BE2C (cell line): ENCODE results near the gene CPNE4.

ENCODE experiments used
- DNase-seq: peaks from one replicate; pipeline ENCODE4 v3.0.0-alpha.2; 2020
- H3K27me3 ChIP-seq: fragments of 250-450 bp; sonication (Bioruptor Pico); 2 replicates; pipeline ENCODE4 v1.5.1; 2020; ENCODE audit warnings: mild to moderate bottlenecking
- H3K36me3 ChIP-seq: fragments of 250-450 bp; sonication (Bioruptor Pico); 2 replicates; pipeline ENCODE4 v1.5.1; 2020; ENCODE audit warnings: mild to moderate bottlenecking
- H3K4me1 ChIP-seq: fragments of 250-450 bp; sonication (Bioruptor Pico); 2 replicates; pipeline ENCODE4 v1.5.1; 2020
- H3K4me3 ChIP-seq: 2 replicates; pipeline ENCODE4 v1.5.1; 2011; ENCODE audit warnings: low read depth, low read length
- H3K9me3 ChIP-seq: fragments of 250-450 bp; sonication (Bioruptor Pico); 2 replicates; pipeline ENCODE4 v1.5.1; 2020
- TF ChIP-seq, protein P1 (sequence below): IDR thresholded peaks from 2 replicates; pipeline ENCODE4 v1.5.1; 2012; ENCODE audit warnings: mild to moderate bottlenecking, low read depth, low read length

Gene CPNE4

DNA sequence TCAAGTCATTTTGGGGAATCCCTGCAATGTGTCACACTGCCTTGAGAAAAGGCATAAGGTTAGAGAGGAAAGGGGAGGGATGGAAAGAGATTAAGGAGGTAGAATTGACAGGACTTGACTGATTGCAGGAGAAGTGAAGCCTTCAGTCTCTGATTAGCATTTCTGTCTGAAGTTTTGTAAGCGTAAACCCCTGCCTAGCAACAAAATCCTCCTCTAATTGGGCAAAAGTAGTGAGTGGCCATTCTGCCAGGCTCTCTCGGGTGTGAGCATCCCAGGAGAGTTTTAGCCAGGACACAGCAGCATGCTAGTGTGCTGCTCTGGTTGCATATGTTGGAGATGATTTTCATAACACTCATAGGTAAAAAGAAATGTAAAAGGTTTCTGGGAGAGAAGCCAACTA is 415.0 kb downstream of the CPNE4 start:
- Histone ChIP-seq H3K9me3 (no peaks in the 10 kb centered on the region), H3K36me3 (no peaks in the 10 kb centered on the region), H3K4me1 (no peaks in the 10 kb centered on the region), H3K27me3 (no peaks in the 10 kb centered on the region), H3K4me3 (no peak overlapping the region)
- DNase-seq: no peak
- TF ChIP-seq, protein P1, sequence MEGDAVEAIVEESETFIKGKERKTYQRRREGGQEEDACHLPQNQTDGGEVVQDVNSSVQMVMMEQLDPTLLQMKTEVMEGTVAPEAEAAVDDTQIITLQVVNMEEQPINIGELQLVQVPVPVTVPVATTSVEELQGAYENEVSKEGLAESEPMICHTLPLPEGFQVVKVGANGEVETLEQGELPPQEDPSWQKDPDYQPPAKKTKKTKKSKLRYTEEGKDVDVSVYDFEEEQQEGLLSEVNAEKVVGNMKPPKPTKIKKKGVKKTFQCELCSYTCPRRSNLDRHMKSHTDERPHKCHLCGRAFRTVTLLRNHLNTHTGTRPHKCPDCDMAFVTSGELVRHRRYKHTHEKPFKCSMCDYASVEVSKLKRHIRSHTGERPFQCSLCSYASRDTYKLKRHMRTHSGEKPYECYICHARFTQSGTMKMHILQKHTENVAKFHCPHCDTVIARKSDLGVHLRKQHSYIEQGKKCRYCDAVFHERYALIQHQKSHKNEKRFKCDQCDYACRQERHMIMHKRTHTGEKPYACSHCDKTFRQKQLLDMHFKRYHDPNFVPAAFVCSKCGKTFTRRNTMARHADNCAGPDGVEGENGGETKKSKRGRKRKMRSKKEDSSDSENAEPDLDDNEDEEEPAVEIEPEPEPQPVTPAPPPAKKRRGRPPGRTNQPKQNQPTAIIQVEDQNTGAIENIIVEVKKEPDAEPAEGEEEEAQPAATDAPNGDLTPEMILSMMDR: no peak

DNA sequence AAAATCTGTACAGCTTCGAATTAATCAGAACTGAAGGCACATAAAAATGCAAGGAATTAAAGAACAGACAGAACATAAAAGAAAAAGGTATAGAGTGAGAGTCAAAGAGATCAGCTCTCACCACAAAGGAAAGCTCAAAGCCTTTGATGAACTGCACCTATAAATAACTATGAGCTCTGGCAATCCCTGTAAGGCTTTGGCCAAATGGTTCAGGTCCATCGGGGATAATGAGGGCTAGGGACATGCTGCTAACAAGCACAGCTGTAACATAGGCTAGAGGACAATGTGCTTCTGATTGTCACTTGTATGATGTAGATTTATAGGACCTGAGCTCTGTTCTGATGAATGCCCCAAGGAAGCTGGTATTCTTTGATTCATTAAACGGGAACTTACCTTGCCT is 418.1 kb downstream of the CPNE4 start:
- no peaks in the 10 kb centered on the region for H3K4me1 ChIP-seq
- TF ChIP-seq, protein P1: no peak
- H3K36me3 ChIP-seq: no peaks in the 10 kb centered on the region
- H3K27me3 ChIP-seq: no peaks in the 10 kb centered on the region
- no peaks in the 10 kb centered on the region for H3K9me3 ChIP-seq
- DNase-seq: no peak
- no peak overlapping the region for H3K4me3 ChIP-seq

DNA sequence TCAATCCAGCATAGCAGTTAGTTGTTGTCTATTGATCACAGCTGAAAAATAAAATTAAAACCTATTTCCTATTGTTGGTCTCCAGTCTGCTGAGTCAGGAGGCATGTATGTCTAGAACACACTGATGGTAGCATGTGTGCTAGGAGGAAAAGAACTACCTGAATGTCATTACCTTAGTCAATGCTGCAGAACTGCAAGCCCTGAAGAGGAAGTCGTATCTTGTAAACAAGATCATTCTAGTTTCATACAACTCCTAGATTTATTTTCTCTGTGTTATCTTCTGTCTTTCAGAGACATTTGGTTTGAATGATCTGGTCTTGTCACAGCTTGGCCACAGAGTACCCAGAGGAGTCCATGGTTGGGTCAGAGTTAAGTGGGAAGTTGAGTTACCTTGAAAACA is 422.1 kb downstream of the CPNE4 start:
- TF ChIP-seq, protein P1: no peak
- no peaks in the 10 kb centered on the region for H3K9me3 ChIP-seq
- H3K27me3 ChIP-seq: no peaks in the 10 kb centered on the region
- no peak overlapping the region for H3K4me3 ChIP-seq
- no peaks in the 10 kb centered on the region for H3K36me3 ChIP-seq
- DNase-seq: no peak
- H3K4me1 ChIP-seq: peaks cover 6% of the 10 kb centered on the region

DNA sequence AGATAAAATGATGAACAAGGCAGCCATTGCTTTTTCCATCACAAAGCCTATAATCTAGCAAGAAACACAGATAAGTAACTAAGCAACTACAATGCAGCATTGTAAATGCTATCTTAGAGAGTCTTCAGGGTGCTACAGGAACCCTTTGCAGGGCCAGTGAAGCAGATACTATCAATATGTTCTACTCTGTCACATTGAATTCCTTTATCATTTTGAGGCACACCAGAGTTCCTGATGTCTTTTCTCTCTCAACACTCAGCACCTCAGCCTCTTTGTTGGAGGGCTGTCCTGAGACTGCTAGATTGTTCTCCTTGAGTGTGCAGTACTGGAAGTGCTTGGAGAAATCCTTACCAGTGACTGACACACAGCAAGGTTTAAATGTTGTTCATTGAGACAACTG is 424.6 kb downstream of the CPNE4 start:
- no peaks in the 10 kb centered on the region for H3K27me3 ChIP-seq
- peaks cover 6% of the 10 kb centered on the region for H3K4me1 ChIP-seq
- TF ChIP-seq, protein P1: no peak
- no peak overlapping the region for H3K4me3 ChIP-seq
- DNase-seq: peak; percentile 16
- H3K36me3 ChIP-seq: no peaks in the 10 kb centered on the region
- no peaks in the 10 kb centered on the region for H3K9me3 ChIP-seq

DNA sequence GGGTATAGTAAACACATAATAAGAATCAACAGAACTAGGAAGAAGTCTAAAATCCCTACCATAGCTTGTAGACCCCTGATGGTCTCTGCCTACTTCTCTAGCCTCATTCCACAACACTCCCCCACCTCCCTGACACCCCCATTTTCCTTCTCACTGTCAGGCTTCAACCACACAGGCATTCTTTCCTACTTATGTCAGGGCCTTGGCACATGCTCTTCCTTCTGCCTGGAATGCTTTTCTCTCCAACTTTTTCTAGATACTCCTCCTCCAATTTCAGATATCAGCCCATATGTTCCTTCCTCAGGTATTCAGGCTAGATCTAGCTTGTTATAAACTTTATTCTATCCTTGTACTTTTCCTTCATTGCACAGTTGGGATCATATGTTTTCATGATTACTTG is 426.1 kb downstream of the CPNE4 start:
- no peak overlapping the region for H3K4me3 ChIP-seq
- TF ChIP-seq, protein P1: no peak
- peaks cover 6% of the 10 kb centered on the region for H3K4me1 ChIP-seq
- H3K9me3 ChIP-seq: no peaks in the 10 kb centered on the region
- no peaks in the 10 kb centered on the region for H3K36me3 ChIP-seq
- DNase-seq: no peak
- H3K27me3 ChIP-seq: no peaks in the 10 kb centered on the region

DNA sequence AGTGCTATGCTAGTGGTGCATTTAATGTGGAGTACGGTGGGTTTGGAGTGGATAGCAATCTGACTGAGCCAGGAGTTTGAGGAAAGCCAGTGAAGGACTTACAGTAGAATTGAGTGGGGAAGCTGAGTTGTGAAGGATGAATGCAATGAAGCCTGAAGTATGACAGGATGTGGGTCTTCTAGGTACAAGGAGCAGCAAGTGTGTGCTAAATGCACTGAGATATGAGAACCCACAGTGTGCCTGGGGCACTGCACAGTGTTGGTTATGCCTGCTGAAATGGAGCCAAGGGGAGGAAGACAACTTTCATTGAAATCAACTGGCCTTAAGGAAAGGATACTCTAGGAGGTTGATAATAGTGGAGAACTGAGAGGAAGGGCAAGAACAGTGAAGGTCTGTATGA is 426.5 kb downstream of the CPNE4 start:
- no peak for DNase-seq
- Histone ChIP-seq H3K36me3 (no peaks in the 10 kb centered on the region), H3K9me3 (no peaks in the 10 kb centered on the region), H3K4me1 (peaks cover 6% of the 10 kb centered on the region), H3K4me3 (no peak overlapping the region), H3K27me3 (no peaks in the 10 kb centered on the region)
- TF ChIP-seq, protein P1: no peak
